Measurements from ENCODE around the gene ALPK3. TPM values are rescaled to one million over a fixed set of nuclear protein-coding genes. Genes with fewer than 3 reads are reported as not detected.

The ALPK3 gene, protein sequence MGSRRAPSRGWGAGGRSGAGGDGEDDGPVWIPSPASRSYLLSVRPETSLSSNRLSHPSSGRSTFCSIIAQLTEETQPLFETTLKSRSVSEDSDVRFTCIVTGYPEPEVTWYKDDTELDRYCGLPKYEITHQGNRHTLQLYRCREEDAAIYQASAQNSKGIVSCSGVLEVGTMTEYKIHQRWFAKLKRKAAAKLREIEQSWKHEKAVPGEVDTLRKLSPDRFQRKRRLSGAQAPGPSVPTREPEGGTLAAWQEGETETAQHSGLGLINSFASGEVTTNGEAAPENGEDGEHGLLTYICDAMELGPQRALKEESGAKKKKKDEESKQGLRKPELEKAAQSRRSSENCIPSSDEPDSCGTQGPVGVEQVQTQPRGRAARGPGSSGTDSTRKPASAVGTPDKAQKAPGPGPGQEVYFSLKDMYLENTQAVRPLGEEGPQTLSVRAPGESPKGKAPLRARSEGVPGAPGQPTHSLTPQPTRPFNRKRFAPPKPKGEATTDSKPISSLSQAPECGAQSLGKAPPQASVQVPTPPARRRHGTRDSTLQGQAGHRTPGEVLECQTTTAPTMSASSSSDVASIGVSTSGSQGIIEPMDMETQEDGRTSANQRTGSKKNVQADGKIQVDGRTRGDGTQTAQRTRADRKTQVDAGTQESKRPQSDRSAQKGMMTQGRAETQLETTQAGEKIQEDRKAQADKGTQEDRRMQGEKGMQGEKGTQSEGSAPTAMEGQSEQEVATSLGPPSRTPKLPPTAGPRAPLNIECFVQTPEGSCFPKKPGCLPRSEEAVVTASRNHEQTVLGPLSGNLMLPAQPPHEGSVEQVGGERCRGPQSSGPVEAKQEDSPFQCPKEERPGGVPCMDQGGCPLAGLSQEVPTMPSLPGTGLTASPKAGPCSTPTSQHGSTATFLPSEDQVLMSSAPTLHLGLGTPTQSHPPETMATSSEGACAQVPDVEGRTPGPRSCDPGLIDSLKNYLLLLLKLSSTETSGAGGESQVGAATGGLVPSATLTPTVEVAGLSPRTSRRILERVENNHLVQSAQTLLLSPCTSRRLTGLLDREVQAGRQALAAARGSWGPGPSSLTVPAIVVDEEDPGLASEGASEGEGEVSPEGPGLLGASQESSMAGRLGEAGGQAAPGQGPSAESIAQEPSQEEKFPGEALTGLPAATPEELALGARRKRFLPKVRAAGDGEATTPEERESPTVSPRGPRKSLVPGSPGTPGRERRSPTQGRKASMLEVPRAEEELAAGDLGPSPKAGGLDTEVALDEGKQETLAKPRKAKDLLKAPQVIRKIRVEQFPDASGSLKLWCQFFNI (N-terminal part only)
- total RNA-seq: 10 to 100 TPM; 51.0 to 99.0 TPM

DNA sequence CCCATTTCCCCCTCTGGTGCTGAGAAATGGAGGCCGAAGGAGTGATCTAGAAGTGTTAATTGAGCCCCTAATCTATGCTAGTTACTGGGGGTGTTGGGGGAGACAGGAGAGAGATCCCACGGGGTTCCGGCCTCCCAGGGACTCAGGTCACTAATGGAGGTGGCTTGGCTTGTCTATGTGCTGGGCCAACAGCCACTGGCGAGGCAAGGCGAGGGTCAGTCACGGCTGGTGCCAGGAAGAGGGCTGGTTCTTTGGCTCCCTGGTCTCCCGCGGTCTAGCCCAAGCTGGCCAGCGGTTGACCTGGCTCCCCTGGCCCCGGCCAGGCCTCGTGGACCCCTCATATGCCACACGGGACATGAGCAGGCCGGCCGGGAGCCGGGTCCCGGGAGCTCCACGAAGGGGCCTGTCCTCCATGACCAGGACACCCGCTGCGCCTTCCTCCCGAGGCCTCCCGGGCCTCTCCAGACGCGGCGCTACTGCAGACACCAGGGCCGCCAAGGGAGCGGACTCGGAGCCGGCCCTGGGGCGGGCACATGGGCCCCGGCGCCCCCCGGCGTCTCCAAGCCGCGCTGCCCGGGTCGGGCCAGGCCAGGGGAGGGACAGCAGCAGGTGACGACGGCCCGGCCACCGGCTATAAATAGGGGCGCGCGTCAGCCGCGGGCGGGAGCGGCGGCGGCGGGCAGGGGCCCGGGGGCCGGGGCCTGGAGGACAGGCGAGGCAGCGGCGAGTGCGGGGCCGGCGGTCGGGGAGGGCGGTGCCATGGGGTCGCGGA lies at the start of gene ALPK3:
Gene ALPK3, plus strand, starts transcription at position 663 of the 772 bp plus-strand sequence. Its CDS starts 97 bp downstream, at position 760.
- no peaks in the 10 kb centered on the region for H3K9me3 ChIP-seq
- no peaks in the 10 kb centered on the region for H3K36me3 ChIP-seq
- peak; percentile 74 for DNase-seq (ENCODE audit: low spot score)
- H3K27me3 ChIP-seq: no peaks in the 10 kb centered on the region
- H3K27ac ChIP-seq: peak within 1 kb of the TSS; percentile 89 to 93
- TF ChIP-seq, protein P1, sequence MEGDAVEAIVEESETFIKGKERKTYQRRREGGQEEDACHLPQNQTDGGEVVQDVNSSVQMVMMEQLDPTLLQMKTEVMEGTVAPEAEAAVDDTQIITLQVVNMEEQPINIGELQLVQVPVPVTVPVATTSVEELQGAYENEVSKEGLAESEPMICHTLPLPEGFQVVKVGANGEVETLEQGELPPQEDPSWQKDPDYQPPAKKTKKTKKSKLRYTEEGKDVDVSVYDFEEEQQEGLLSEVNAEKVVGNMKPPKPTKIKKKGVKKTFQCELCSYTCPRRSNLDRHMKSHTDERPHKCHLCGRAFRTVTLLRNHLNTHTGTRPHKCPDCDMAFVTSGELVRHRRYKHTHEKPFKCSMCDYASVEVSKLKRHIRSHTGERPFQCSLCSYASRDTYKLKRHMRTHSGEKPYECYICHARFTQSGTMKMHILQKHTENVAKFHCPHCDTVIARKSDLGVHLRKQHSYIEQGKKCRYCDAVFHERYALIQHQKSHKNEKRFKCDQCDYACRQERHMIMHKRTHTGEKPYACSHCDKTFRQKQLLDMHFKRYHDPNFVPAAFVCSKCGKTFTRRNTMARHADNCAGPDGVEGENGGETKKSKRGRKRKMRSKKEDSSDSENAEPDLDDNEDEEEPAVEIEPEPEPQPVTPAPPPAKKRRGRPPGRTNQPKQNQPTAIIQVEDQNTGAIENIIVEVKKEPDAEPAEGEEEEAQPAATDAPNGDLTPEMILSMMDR (IDR thresholded peaks at IDR 0.05): peak; percentile 18 to 58
- H3K4me1 ChIP-seq: peaks cover 0 to 51% of the 10 kb centered on the region in 2 donors
- peak within 1 kb of the TSS; percentile 59 to 71 for H3K4me3 ChIP-seq

DNA sequence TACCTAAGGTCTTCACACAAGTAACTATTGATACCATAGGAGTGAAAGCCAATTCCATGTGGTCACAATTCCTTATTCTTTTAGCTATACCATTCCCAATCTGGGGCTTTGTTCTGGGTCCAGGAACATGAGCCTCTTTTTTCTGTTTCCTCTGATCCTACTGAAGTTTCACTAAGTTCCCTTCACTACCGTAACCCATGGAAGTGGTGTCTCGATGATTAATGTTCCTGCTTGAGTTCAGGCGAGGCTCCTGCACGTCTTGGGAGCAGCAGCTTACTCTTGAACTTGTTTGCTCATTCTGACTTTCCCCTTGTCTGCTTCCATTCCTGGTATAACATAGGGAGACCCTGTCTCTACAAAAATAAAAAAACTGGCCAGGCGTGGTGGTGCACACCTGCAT lies 45.1 kb upstream of the ALPK3 start:
- peaks cover 26% of the 10 kb centered on the region for H3K36me3 ChIP-seq
- H3K27me3 ChIP-seq: no peaks in the 10 kb centered on the region
- TF ChIP-seq, protein P1 (IDR thresholded peaks at IDR 0.05): no peak
- no peak for DNase-seq (ENCODE audit: low spot score)
- peaks cover 0 to 13% of the 10 kb centered on the region in 2 donors for H3K4me1 ChIP-seq
- H3K4me3 ChIP-seq: no peak overlapping the region
- H3K27ac ChIP-seq: no peak overlapping the region
- H3K9me3 ChIP-seq: no peaks in the 10 kb centered on the region

DNA sequence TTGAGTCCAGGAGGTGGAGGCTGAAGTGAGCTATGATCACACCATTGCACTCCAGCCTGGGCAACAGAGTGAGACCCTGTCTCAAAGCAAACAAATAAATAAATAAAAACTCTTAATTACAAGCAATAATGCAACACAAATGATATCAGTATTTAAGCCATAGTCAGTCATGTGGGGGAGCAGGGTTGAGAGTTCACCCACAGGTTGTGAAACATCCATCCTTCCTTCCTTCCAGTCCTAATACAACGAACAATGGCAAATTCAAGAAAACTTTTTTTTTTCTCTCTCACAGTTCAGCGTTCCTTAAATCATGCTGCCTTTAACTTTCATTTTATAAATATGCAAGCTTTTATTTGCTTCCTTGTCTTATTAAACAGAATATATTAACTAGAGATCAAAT lies 44.7 kb upstream of the ALPK3 start:
- no peaks in the 10 kb centered on the region for H3K9me3 ChIP-seq
- peaks cover 0 to 13% of the 10 kb centered on the region in 2 donors for H3K4me1 ChIP-seq
- no peak for DNase-seq (ENCODE audit: low spot score)
- TF ChIP-seq, protein P1 (IDR thresholded peaks at IDR 0.05): no peak
- H3K27ac ChIP-seq: no peak overlapping the region
- H3K27me3 ChIP-seq: no peaks in the 10 kb centered on the region
- no peak overlapping the region for H3K4me3 ChIP-seq
- peaks cover 21% of the 10 kb centered on the region for H3K36me3 ChIP-seq

DNA sequence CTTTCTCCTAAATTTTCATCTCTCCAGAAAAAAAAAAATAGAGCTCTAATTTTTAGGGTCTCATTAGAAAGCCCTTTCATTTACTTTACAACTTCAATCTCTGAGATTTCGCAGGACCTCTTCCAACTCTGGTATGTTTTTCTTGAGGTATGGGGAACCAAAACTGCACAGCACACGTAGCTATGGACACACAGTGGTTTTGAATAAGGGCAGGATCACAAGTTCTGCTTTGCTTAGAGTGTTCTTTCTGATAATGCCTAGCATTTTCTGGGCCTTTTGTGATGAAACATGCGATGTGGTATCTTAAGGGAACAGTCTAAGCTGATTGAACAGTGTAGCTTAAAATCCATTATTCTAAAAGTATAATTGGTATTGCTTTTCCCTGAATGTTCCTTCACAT lies 43.4 kb upstream of the ALPK3 start:
- H3K27me3 ChIP-seq: no peaks in the 10 kb centered on the region
- no peaks in the 10 kb centered on the region for H3K9me3 ChIP-seq
- DNase-seq (ENCODE audit: low spot score): no peak
- TF ChIP-seq, protein P1 (IDR thresholded peaks at IDR 0.05): no peak
- peaks cover 11% of the 10 kb centered on the region for H3K36me3 ChIP-seq
- H3K27ac ChIP-seq: no peak overlapping the region
- H3K4me3 ChIP-seq: no peak overlapping the region
- peaks cover 0 to 13% of the 10 kb centered on the region in 2 donors for H3K4me1 ChIP-seq

Measured in right atrium auricular region (tissue), 2 donors.